ENCODE data around the gene PRICKLE3. TPM values are rescaled to one million over a fixed set of nuclear protein-coding genes. Genes with fewer than 3 reads are reported as not detected.

PRICKLE3 gene
- polyA plus RNA-seq, 3 donors = 4.4 to 22.3 (median 5.4) TPM

DNA sequence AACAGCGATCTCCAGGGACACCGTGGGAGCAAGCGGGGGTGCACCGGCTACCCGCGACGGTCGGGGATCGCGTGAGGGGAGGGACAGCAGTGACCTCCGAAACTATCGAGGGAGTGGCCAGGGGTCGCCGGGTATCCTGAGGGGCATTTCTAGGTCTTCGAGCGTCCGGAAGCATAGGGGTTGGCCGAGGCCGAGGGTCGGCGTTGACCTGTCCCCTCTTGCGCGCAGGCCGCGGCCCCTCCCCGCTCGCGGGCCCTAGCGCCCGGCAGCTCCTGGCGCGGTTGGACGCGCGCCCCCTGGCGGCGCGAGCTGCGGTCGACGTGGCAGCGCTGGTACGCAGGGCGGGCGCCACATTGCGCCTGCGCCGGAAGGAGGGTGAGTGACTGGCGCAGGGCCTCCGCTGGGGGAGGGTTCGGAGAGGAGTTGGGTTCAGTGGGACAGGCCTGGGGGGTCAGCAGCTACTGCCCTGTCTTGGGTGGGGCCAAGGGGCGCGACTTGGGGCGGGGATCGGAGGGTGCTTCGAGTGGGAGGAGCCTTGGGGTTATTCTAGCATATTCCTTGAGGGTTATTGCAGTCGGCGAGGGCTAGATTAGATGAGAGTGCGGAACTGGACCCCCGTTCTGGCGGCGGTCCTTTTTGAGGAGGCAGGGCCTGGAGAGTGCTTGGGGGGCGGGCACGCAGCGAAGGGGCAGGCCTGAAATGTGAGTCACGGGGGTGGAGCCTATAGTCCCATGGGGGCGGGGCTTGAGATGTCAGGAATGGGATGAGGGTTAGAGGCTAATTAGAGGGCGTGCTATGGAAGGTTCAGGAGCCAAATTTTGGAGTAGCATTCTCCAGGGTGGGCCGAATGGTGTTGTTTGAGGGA is 22.4 kb downstream of the PRICKLE3 start:
- Histone ChIP-seq H3K27ac (ENCODE audit: low read depth in 1 of 2, low read length in 2 of 2) (peak overlapping the region; percentile 81 to 88), H3K27me3 (ENCODE audit: control insufficient read depth in 2 of 2, insufficient read depth in 2 of 2, low read length in 2 of 2) (no peaks in the 10 kb centered on the region), H4K20me1 (ENCODE audit: insufficient read depth, low read length) (no peaks in the 10 kb centered on the region), H3K9ac (ENCODE audit: insufficient read depth, low read length, poor library complexity, severe bottlenecking) (peak overlapping the region; percentile 57), H3K4me2 (replicated peaks; ENCODE audit: extremely low read depth, low read length, poor library complexity, severe bottlenecking) (peak overlapping the region; percentile 62), H3K4me3 (replicated peaks in 1 of 3; ENCODE audit: low read depth in 2 of 3, low read length in 3 of 3) (peak overlapping the region; percentile 42 to 70 (median 49)), H3K4me1 (ENCODE audit: control insufficient read depth in 1 of 2, insufficient read depth in 2 of 2, low read length in 2 of 2) (peaks cover 42 to 47% of the 10 kb centered on the region in 2 donors), H3K9me3 (replicated peaks in 1 of 2; ENCODE audit: control insufficient read depth in 1 of 2, insufficient read depth in 1 of 2, low read length in 2 of 2) (no peaks in the 10 kb centered on the region), H3K79me2 (ENCODE audit: insufficient read depth, low read length) (peaks cover 13% of the 10 kb centered on the region), H3K36me3 (replicated peaks in 1 of 2; ENCODE audit: control insufficient read depth in 1 of 2, insufficient read depth in 2 of 2, low read length in 2 of 2) (no peaks in the 10 kb centered on the region), H2AFZ (ENCODE audit: insufficient read depth, low read depth, low read length, poor library complexity, severe bottlenecking) (peak overlapping the region; percentile 77)
- peaks cover 40% of the 10 kb centered on the region for H3K4me1 Mint-ChIP-seq
- peak overlapping the region; percentile 79 to 82 for H3K4me3 Mint-ChIP-seq
- intact Hi-C loops (cut with micrococcal nuclease) = loop anchor here (1.0 to 5.0 kb wide), 2 partner anchors 9 to 41 kb away; partner anchors contain the start of gene GPKOW (in 2 of the 2)
- H3K27me3 Mint-ChIP-seq (ENCODE audit: low read depth in 3 of 3) = peaks cover 0 to 4% (median 0%) of the 10 kb centered on the region in 3 donors
- no peaks in the 10 kb centered on the region for H3K36me3 Mint-ChIP-seq
- H3K9me3 Mint-ChIP-seq = peaks cover 0 to 30% (median 8%) of the 10 kb centered on the region in 7 donors
- WGBS (ENCODE audit: insufficient coverage) = 0% methylated on average over 31 of the region's 69 CpGs
- TF ChIP-seq, protein P1, sequence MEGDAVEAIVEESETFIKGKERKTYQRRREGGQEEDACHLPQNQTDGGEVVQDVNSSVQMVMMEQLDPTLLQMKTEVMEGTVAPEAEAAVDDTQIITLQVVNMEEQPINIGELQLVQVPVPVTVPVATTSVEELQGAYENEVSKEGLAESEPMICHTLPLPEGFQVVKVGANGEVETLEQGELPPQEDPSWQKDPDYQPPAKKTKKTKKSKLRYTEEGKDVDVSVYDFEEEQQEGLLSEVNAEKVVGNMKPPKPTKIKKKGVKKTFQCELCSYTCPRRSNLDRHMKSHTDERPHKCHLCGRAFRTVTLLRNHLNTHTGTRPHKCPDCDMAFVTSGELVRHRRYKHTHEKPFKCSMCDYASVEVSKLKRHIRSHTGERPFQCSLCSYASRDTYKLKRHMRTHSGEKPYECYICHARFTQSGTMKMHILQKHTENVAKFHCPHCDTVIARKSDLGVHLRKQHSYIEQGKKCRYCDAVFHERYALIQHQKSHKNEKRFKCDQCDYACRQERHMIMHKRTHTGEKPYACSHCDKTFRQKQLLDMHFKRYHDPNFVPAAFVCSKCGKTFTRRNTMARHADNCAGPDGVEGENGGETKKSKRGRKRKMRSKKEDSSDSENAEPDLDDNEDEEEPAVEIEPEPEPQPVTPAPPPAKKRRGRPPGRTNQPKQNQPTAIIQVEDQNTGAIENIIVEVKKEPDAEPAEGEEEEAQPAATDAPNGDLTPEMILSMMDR (IDR thresholded peaks at IDR 0.05) = peak; percentile 67
- peak; percentile 77 to 86 (median 85) for DNase-seq
- H3K27ac Mint-ChIP-seq = peak overlapping the region; percentile 94 to 99 (median 98)

DNA sequence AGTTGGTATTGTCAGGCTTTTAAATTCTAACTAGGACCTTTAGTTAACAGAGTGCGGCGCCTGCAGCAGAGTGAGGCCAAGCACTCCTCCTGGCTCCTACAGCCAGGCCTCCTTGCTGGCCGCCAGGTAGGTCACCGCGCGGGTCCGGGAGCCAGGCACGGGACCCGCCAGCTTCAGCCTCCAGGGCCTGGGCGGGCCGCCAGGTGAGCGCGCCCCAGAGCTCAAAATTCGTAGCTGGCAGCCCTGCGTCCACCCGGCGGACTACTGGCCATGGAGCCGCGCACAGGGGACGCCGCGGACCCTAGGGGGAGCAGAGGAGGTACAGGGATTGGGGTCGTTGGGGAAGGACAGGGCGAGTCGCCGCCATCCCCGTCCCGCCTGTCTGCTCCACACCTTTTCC is 23.6 kb downstream of the PRICKLE3 start, which contains the start of gene MAGIX:
Gene MAGIX (plus strand): TSS at position 139 of the 400 bp plus-strand sequence. CDS start 132 bp downstream, at position 271.
- peak within 1 kb of the TSS; percentile 62 for H3K4me2 ChIP-seq (replicated peaks; ENCODE audit: extremely low read depth, low read length, poor library complexity, severe bottlenecking)
- peaks cover 13% of the 10 kb centered on the region for H3K79me2 ChIP-seq (ENCODE audit: insufficient read depth, low read length)
- Mint-ChIP-seq H3K4me3 (peak within 1 kb of the TSS; percentile 79 to 80), H3K4me1 (peaks cover 30% of the 10 kb centered on the region), H3K27ac (peak within 1 kb of the TSS in 6 of 7 donors; percentile 50 to 99 (median 91)), H3K9me3 (peaks cover 0 to 28% (median 8%) of the 10 kb centered on the region in 7 donors), H3K36me3 (no peaks in the 10 kb centered on the region), H3K27me3 (ENCODE audit: low read depth in 3 of 3) (peaks cover 0 to 4% (median 0%) of the 10 kb centered on the region in 3 donors)
- 90% methylated on average over 9 of the region's 28 CpGs for WGBS (ENCODE audit: insufficient coverage)
- peaks cover 31 to 36% of the 10 kb centered on the region in 2 donors for H3K4me1 ChIP-seq (ENCODE audit: control insufficient read depth in 1 of 2, insufficient read depth in 2 of 2, low read length in 2 of 2)
- H2AFZ ChIP-seq (ENCODE audit: insufficient read depth, low read depth, low read length, poor library complexity, severe bottlenecking) = peak within 1 kb of the TSS; percentile 77
- no peak for DNase-seq
- no peaks in the 10 kb centered on the region for H3K27me3 ChIP-seq (ENCODE audit: control insufficient read depth in 2 of 2, insufficient read depth in 2 of 2, low read length in 2 of 2)
- H3K36me3 ChIP-seq (replicated peaks in 1 of 2; ENCODE audit: control insufficient read depth in 1 of 2, insufficient read depth in 2 of 2, low read length in 2 of 2) = no peaks in the 10 kb centered on the region
- no peaks in the 10 kb centered on the region for H4K20me1 ChIP-seq (ENCODE audit: insufficient read depth, low read length)
- H3K27ac ChIP-seq (ENCODE audit: low read depth in 1 of 2, low read length in 2 of 2) = peak within 1 kb of the TSS; percentile 81 to 88
- intact Hi-C loops (cut with micrococcal nuclease) = loop anchor here (5.0 kb wide), 1 partner anchor 40 kb away; the partner anchor contains the start of gene GPKOW (in 2 of the 2)
- H3K9me3 ChIP-seq (replicated peaks in 1 of 2; ENCODE audit: control insufficient read depth in 1 of 2, insufficient read depth in 1 of 2, low read length in 2 of 2) = no peaks in the 10 kb centered on the region
- TF ChIP-seq, protein P1 (IDR thresholded peaks at IDR 0.05) = no peak
- H3K9ac ChIP-seq (ENCODE audit: insufficient read depth, low read length, poor library complexity, severe bottlenecking) = peak within 1 kb of the TSS; percentile 57
- H3K4me3 ChIP-seq (replicated peaks in 1 of 3; ENCODE audit: low read depth in 2 of 3, low read length in 3 of 3) = peak within 1 kb of the TSS; percentile 42 to 70 (median 49)
